ENCODE results near the gene UNC45A.

- no peak for TF ChIP-seq POLR2A (IDR thresholded peaks at IDR 0.05)
- peak in 1 of 4 experiments; percentile 5 for TF ChIP-seq CTCF (IDR thresholded peaks at IDR 0.05)
These were observed 2.5 kb upstream of the UNC45A start for GRCh38 chr15:90932660-90932991.
